Dedifferentiated amniotic fluid mesenchymal stem cell (primary cell): ENCODE data around the gene PDAP1.
"Not testable (repeated sequence)": the region's sequence is repeated elsewhere in the genome, so short reads cannot be mapped to it uniquely, and the experiment has no call there.

Source experiments
- DNase-seq: peaks from one replicate; pipeline ENCODE4 v3.0.0-alpha.2; 2016; ENCODE audit errors: extremely low spot score

Gene PDAP1

DNA sequence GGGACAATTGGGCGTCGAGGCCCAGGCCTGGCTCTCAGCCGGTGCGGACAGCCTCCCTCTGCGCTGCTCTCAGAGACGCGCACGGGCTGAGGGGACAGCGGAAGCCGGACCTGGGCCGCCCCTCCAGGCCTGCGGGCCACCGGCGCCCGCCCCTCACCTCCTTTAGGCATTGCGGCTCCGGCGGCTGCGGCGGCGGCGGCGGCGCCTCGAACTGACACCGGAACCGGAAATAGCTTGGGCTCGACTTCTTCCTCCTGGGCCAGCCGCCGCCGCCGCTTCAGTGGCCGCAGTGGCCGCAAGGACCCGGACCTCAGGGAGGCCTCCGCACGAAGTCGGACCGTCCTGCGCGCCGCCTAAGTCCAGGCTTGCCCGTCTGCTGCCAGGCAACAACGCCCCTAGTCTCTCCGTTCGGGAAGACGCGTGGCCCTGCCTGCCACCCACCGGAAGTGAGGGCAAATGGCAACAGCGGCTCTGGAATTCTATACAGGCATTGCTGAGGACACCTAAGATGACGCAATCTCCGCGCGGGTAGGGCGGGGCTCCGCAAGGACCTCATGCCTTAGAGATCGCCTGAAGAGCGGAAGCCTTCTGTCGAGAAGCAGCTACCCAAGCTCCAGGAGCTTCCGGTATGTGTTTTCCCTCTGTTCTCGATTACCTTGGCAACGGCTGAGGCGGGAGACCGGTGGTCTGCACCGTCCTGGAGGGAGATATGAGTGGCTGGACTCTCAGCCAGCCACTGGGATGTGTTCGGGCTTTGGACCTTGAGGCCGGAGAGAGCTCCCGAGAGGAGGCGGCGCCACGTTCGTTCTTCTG lies at the start of gene PDAP1, which contains the start of gene BUD31:
Gene PDAP1, minus strand, starts transcription at position 219 of the 813 bp plus-strand sequence. Its CDS starts 49 bp downstream, at position 170.
Gene BUD31, plus strand, starts transcription at position 591 of the 813 bp plus-strand sequence. CDS start 2,124 bp downstream, outside the sequence.
- peak; percentile 90 for DNase-seq

DNA sequence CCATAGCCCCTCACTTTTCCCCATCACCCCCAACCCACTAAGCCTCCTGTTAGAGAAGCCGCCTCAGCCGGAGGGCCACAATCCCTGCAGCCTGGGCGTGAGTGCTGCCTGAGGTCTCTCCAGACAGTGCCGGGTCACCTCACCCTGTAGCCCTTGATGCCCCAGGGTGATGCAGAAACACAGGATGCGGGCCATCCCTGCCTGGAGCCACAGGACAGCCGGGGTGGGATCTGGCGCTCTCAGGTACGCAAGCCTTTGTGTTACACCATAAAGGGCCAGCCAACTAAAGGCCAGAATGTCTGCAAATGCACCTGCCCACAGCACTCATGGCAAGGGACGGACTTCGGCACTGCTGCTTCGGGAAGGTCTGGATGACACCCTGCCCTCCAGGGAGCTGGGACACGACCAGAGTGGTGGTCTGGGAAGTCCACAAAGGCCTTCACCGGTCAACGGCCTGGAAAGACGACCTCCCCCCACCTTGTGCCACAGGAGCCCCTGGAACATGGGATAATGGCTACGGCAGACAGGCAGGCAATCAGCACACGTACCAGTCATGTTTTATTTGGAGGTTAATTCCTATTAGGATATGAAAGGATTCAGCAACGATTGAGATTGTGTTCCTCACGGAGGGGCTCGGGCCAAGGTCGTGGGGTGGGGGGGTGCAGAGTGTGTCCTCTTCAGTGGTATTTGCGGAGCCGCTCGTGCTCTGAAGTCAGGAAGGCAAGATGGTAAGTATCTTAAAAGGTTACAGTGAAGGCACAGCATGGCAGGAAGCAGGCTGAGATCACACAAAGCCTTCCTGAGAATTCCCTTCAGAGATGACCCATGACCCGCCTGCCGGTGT lies 49.5 kb upstream of the PDAP1 start:
- no peak for DNase-seq

DNA sequence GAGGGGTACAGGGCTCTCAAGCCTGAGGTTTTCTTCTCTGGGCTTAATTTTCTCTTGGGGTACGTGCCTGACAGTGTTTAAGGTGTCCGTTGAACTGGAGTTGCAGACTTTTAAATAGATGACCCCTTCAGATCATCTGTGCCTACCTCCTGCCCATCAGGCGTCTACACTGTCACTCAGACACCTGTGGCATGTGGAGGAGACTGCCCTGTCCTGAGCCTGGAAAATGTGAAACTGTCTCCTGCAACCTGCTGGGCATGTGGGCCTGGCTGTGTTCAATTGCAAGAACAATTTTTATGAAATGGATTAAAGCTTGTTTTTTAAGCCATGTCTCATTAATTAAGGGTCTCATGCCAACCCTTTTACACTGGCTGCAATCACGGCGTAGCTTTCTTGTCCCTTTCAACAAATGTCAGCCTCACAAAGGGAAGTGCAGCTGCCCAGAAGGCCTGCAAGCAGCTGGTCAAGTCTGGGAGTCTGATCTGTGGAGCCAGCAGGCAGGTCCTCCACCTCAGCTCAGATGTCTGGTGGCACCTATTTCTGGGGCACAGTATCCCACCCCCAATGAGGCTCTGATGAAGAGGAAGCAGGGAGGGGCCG lies 48.8 kb upstream of the PDAP1 start:
- DNase-seq = no peak

- no peak for DNase-seq
These were observed 47.9 kb upstream of the PDAP1 start for GRCh38 chr7:99456288-99456687.

DNA sequence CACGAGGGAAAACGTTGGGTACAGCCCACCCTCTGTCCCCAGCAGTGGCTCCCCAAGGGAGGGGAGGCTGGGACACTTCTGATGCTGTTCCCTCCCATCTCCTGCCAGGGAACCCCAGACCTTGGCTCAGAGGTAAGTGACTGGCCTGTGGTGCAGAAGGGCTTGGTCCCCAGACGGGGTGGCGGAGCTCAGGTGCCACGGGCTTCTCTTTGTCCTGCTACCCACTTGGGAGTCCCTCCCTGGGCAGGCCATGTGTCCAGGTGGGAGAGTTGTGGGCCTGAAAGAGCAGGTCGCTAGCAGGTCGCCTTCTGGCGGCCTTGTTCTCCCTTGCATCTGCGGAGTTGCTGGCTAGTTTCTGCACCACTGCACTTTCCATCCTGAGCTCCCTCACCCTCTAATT lies 47.5 kb upstream of the PDAP1 start:
- no peak for DNase-seq

DNA sequence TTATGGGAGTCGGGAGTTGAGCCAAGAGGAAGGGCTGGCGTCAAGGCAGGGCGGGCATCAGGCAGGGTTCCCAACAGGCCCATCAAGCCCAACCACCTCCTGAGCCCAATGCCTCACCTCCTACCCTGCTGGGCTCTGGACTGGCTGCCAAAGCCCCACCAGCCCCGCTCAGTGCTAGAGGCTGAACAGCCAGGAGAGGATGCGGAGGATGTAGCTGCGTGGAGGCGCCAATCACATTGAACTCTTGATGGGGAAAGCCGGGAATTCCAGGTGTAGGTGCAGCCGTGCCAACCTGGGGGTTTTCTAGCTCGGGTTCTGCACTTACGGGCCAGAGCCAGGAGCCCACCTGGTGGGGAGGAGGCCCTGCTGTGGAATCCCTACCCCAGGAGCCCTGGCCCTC lies 44.7 kb upstream of the PDAP1 start:
- DNase-seq = no peak

- no peak for DNase-seq
These were observed 44.1 kb upstream of the PDAP1 start for GRCh38 chr7:99452541-99452940.

DNA sequence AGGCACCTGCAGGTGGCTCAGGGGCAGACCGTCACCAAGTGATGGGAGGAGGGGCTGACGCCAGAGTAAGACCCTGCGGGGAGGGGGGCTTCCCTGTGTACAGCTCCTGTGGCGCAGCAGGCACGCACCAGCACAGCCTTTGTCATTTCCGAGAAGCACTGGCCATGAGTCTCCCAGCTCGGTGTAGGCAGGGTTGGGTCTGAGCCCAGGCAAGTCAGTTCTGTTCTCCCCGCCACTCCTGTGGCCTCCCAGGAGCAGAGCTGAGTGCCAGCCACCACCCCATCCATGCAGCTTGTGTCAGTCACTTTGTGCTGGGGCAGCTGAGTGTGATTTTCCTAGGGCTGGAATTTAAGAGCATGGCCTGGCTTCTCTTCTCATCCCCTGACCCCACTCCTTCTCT lies 43.5 kb upstream of the PDAP1 start:
- no peak for DNase-seq

GRCh38 chr7:99449326-99449725 lies 40.9 kb upstream of the PDAP1 start:
- DNase-seq = no peak

GRCh38 chr7:99448855-99449254 lies 40.5 kb upstream of the PDAP1 start:
- no peak for DNase-seq

DNA sequence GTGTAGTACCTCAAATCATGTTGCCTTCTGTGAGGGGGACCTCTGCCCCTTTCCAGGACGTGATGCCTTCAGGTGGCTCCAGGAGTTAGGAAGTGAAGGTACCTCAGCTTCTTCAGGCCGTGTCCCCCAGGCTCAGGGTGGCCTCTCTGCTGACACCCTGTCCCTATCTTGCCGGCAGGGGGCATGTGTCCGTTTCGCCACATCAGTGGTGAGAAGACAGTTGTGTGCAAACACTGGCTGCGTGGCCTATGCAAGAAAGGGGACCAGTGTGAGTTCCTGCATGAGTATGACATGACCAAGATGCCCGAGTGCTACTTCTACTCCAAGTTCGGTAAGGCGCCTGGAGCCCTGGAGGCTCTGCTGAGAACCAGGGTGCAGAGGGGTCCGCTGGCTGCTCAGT lies 39.5 kb upstream of the PDAP1 start:
- DNase-seq = no peak

- no peak for DNase-seq
These were observed 37.7 kb upstream of the PDAP1 start for GRCh38 chr7:99446096-99446495.

- DNase-seq = peak; percentile 52
These were observed 31.8 kb upstream of the PDAP1 start for GRCh38 chr7:99440195-99440594.

DNA sequence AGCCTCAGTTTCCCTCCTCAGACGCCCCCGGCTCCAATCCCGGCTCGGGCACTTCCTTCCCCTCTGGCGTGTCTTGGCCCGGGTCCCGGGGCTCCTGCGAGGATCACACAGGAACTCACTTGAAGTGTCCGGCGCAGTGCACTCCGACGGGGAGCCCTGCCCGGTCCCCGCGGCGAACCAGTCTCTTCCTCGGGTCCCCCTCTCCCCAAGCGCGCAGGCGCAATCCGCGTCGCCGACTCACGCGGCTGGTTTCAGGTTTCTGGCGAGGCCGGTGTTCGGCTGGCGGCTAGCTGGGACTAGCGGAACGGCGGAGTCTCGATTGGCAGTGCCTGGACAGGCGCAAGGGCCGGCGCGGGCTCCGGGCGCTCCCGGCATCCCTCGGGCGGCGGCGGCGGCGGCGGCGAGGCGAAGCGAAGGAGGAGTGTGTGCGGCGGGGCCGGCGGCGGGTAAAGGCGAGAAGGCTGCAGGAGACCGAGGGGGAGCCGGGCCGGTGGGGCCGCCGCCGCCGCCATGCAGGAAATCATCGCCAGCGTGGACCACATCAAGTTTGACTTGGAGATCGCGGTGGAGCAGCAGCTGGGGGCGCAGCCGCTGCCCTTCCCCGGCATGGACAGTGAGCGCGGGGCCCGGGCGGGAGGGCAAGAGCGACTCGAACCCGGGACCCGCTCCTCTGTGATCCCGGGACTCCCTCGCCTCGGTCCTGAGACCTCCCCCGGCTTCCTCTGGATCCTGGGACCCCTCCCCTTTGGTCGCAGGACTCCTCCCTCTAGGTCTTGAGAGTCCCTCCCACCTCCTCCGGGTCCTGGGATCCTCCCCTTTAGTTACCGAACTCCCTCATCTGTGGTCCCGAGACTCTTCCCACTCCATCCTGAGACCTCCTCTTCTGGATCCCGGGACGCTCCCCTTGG lies 30.4 kb upstream of the PDAP1 start, which contains the start of the genes CPSF4 and PTCD1:
Gene CPSF4, plus strand, starts transcription at position 371 of the 908 bp plus-strand sequence. Its CDS starts 140 bp downstream, at position 511.
Gene PTCD1, minus strand, starts transcription at position 226 of the 908 bp plus-strand sequence. CDS start 3,556 bp downstream, outside the sequence.
- peak; percentile 95 for DNase-seq

DNA sequence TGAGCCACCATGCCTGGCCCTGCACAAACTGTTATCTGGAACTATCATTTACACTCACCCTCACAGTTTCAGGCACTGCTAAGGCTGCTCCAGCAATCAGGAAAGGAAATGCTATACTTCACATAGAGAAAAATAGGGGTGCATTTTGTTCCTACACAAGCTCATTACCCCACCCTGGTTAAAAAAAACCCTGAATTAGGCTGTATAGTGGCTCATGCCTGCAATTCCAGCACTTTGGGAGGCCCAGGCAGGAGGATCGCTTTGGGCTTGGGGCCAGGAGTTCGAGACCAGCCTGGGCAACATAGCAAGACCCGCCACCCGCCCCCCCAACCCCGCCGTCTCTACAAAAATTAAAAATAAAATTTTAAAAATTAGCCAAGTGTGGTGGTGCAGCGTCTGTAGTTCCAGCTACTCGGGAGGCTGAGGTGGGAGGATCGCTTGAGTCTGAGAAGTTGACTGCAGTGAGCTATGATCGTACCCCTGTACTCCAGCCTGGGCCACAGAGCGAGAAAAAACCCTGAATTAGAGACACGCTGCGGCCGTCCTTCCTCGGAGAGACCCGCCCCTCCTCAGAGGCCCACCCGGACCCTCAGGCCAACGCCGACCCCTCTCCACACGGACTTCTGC lies 29.7 kb upstream of the PDAP1 start:
- DNase-seq = no peak

GRCh38 chr7:99433158-99433557 lies 24.8 kb upstream of the PDAP1 start:
- no peak for DNase-seq

DNA sequence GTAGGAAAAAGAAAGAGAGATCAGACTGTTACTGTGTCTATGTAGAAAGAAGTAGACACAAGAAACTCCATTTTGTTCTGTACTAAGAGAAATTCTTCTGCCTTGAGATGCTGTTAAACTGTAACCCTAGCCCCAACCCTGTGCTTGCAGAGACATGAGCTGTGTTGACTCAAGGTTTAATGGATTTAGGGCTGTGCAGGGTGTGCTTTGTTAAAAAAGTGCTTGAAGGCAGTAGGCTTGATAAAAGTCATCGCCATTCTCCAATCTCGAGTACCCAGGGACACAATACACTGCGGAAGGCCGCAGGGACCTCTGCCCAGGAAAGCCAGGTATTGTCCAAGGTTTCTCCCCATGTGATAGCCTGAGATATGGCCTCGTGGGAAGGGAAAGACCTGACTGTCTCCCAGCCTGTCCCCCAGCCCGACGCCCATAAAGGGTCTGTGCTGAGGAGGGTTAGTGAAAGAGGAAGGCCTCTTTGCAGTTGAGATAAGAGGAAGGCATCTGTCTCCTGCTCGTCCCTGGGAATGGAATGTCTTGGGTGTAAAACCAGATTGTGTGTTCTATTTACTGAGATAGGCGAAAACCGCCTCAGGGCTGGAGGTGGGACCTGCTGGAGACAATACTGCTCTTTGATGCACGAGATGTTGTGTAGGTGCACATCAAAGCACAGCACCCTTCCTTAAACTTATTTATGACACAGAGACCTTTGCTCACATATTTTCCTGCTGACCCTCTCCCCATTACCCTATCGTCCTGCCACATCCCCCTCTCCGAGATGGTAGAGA lies 23.6 kb upstream of the PDAP1 start:
- DNase-seq = not testable (repeated sequence)

DNA sequence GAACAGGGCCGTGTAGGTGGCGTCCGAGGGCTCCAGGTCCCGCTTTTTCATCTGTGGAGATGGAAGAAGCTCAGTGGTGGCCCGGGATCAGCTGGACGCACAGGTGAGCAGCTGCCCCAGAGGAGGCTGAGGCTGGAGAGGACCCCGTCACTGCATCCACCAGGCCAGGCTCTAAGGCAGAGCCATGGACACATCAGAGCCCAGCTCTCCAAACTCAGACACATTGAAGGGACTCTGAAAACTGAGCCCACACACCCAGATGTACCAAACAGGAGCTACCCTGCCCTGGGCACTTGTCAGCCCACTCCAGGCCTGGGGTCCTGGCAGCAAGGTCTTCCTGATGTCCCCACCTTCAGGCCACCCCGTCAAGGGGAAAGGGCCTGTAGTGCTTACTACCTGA lies 21.4 kb upstream of the PDAP1 start:
- DNase-seq = no peak

DNA sequence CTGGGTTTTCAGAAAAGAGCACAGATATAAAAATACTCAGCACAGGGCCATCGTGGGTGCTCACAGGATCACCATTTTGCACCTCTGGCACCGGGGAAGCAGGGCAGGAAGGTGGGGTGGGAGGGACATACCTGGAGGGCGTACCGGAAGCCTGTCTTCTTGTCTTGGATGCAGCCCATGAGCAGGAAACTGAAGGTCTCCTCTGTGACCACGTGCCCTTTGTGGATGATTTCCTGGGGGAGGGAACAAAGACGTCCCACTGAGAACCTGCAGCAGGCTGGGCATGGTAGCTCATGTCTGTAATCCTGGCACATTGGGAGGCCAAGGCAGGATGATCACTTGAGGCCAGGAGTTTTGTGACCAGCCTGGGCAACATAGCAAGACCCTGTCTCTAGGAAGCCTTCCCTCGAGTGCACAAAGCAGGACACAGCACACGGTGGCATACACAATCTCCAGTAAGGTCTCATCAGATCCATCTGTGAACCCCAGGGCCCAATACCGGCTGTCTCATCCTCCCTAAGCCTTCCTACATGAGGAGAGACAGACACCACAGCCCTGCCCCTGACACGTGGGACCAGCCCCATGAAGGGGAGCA lies 20.7 kb upstream of the PDAP1 start:
- no peak for DNase-seq
